VCaP (cell line): ENCODE results near the gene PTPN21.

Experiments used
- H3K27ac ChIP-seq: fragments of 450-650 bp; 2 replicates; pipeline ENCODE4 v1.5.1; 2017
- TF ChIP-seq, protein P1 (sequence below): fragments of 450-650 bp; conservative IDR thresholded peaks from 2 replicates; pipeline ENCODE4 v1.5.1; 2017; ENCODE audit warnings: mild to moderate bottlenecking, moderate library complexity

Gene PTPN21

DNA sequence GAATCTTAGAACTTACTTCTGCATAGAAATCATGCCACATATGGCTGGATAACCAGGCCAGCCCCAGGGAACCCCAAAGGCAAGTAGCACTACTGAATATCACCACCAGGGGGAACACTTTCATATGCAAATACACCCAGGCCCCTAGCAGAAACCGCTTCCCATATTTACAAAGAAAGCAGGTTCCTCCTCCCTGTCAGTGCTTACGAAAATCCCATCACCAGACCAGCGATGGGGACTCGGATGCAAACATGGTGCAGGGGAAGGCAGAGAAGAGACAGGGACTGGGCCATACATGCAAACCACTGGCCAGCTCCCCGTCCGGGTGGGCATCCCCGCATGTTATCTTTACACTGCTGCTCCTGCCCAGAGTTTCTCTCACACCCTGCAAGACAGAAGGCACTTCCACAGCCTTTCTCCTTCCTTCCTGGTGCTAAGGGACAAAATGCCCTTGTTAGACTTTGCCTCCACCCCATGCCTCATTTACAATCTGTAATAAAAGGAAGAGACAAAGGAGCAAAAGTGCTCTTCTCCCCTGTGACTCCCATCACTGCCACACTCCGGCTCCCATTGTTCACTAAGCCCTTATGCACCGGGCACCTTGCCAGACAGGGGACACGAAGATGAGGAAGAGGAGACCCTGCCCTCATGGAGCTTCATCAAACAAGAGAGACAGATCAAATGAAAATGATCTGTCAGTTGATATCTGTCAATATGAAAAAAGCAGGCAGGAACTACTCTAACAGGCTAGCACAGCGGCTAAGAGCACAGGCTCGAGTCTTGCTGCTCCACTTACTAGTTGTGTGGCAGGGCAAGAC, 62.3 kb downstream of the PTPN21 start:
- H3K27ac ChIP-seq, result peak overlapping the region; percentile 44
- TF ChIP-seq, protein P1, sequence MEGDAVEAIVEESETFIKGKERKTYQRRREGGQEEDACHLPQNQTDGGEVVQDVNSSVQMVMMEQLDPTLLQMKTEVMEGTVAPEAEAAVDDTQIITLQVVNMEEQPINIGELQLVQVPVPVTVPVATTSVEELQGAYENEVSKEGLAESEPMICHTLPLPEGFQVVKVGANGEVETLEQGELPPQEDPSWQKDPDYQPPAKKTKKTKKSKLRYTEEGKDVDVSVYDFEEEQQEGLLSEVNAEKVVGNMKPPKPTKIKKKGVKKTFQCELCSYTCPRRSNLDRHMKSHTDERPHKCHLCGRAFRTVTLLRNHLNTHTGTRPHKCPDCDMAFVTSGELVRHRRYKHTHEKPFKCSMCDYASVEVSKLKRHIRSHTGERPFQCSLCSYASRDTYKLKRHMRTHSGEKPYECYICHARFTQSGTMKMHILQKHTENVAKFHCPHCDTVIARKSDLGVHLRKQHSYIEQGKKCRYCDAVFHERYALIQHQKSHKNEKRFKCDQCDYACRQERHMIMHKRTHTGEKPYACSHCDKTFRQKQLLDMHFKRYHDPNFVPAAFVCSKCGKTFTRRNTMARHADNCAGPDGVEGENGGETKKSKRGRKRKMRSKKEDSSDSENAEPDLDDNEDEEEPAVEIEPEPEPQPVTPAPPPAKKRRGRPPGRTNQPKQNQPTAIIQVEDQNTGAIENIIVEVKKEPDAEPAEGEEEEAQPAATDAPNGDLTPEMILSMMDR, result peak; percentile 92

- TF ChIP-seq, protein P1, result no peak
- H3K27ac ChIP-seq, result no peak overlapping the region
Observed at GRCh38 chr14:88490168-88490567, 64.6 kb downstream of the PTPN21 start.

DNA sequence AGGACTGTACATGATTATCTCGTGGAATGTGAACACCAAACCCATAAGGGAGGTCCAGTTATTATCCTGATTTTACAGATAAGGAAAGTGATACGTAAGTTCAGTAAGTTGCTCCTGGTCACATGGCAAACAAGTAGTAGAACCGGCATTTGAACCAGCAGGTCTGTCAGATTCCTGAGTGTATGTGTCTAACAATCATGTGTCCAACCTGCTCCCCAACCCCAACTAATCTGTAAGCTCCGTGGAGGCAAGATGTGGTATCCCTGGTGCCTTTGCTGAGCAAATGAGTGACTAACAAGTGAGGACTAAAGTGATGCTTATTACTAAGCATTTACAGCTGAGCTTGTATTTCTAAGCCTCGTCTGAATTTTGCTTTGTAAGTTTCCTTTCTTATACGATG, 65.9 kb downstream of the PTPN21 start:
- no peak overlapping the region for H3K27ac ChIP-seq
- TF ChIP-seq, protein P1, result no peak

DNA sequence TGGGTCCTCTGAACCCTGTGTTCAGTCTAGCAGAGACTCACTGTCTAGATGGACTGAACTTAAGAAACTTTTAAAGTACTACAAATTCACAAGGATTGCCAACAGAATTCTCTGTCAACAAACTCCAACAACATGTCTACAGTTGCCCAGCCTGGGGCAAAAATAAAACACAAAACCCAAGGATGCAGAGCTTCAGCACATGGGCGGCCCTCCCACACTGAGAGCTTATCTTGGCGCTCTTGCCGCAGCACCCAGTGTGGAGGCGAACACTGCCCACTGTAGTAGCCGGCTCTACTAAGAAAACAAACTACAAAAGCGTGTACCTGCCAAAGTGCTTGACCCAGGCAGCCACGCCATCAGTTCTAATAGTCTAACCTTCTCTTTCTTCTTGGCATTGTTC, 66.7 kb downstream of the PTPN21 start:
- no peak overlapping the region for H3K27ac ChIP-seq
- TF ChIP-seq, protein P1, result no peak

DNA sequence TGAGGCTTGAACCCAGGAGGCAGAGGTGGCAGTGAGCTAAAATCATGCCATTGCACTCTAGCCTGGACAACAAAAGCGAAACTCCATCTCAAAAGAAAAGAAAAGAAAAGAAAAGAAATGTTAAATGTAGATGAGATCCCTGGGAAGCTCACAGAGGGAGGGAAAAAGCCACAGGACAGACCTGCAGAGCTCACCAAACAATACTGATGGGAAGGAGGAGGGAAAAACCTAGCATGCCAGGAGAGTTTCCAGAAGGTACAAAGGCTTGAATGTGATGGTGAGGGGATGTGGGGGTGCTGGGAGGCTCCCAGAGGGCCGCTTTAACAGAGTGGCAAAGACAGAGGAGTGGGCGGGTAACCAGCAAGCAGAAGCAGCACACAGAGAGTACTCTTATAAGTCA, 72.3 kb downstream of the PTPN21 start:
- no peak overlapping the region for H3K27ac ChIP-seq
- TF ChIP-seq, protein P1, result no peak

- TF ChIP-seq, protein P1, result no peak
- no peak overlapping the region for H3K27ac ChIP-seq
Observed at GRCh38 chr14:88481794-88482193, 73.0 kb downstream of the PTPN21 start.

DNA sequence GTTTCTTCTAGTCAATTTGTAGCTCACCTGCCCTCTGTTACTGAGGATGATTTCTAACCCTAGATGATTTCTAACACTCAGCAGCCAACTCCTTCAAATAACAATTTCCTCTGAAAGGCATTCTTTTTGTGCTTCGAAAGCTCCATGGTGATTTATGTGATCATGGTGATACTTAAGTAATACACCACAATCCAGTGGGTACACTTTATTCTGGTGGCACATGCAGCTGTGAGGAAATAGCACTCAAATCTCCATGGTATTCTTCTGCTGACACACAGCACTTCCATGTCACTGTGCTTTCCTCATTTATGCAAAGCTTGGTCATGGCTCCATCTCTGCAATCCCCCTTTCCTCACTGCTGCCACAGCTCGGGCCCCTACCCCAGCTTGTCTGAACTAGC, 73.7 kb downstream of the PTPN21 start:
- TF ChIP-seq, protein P1, result no peak
- H3K27ac ChIP-seq, result no peak overlapping the region
